Stomach (tissue), 9 donors: ENCODE results near the gene TUBA4B. TPM values are rescaled to one million over a fixed set of nuclear protein-coding genes. Genes with fewer than 3 reads are reported as not detected.

Experiments used
- DNase-seq, 2 donors: peaks; one replicate each; pipeline versions ENCODE4 v3.0.0 to v3.0.0-alpha.2; 2013 to 2019
- H3K27ac ChIP-seq, 5 donors: fragments of 200-600 bp in 4 of 5; sonication (generic) in 4 of 5; one replicate each; pipeline ENCODE4 v1.5.1; 2013 to 2019; ENCODE audit warnings: mild to moderate bottlenecking in 1 of 5, moderate library complexity in 1 of 5
- H3K27me3 ChIP-seq, 3 donors: fragments of 200-600 bp; sonication (generic); one replicate each; pipeline ENCODE4 v1.5.1; 2017 to 2019; ENCODE audit warnings: mixed run types in 1 of 3
- H3K36me3 ChIP-seq, 4 donors: fragments of 200-600 bp; sonication (generic); 1 replicate in 3 of 4; 2 replicates in 1 of 4; pipeline ENCODE4 v1.5.1; 2016 to 2019
- H3K4me1 ChIP-seq, 4 donors: fragments of 200-600 bp; sonication (generic); one replicate each; pipeline ENCODE4 v1.5.1; 2016 to 2019
- H3K4me3 ChIP-seq, 4 donors: fragments of 200-600 bp; sonication (generic) in 3 of 4; one replicate each; pipeline ENCODE4 v1.5.1; 2016 to 2019; ENCODE audit warnings: mild to moderate bottlenecking in 1 of 4
- H3K9me3 ChIP-seq, 4 donors: fragments of 200-600 bp; sonication (generic); one replicate each; pipeline ENCODE4 v1.5.1; 2016 to 2019
- CTCF ChIP-seq, 7 experiments: fragments of 450-650 bp in 4 of 7; fragments of 200-600 bp in 3 of 7; sonication (generic) in 3 of 7; IDR thresholded peaks; one replicate each; pipeline ENCODE4 v1.5.1; 2016 to 2019; ENCODE audit warnings: antibody characterized with exemption in 7 of 7, control low read depth in 2 of 7, mild to moderate bottlenecking in 1 of 7
- EP300 ChIP-seq: sonication (generic); formaldehyde crosslinking; IDR thresholded peaks from one replicate; pipeline ENCODE4 v1.6.1; 2017; ENCODE audit warnings: antibody characterized with exemption
- POLR2A ChIP-seq, 4 donors: fragments of 450-650 bp; IDR thresholded peaks; one replicate each; pipeline ENCODE4 v1.6.1; 2016; ENCODE audit warnings: antibody characterized with exemption in 4 of 4, control low read depth in 2 of 4, mild to moderate bottlenecking in 1 of 4, moderate library complexity in 1 of 4
- POLR2AphosphoS5 ChIP-seq, 3 donors: sonication (generic); formaldehyde crosslinking; IDR thresholded peaks; one replicate each; pipeline ENCODE4 v1.6.1; 2016; ENCODE audit warnings: antibody characterized with exemption in 3 of 3
- WGBS, 5 donors: extraction: QIAGEN DNeasy Blood & Tissue Kit in 3 of 5; methylation state at CpG; one replicate each; pipeline versions ENCODE4 v1.1.5 to v1.1.7; 2013 to 2018; 5-methylcytosine and 5-hydroxymethylcytosine counted together
- intact Hi-C: fragments of 100-400 bp; cut with DNase I; formaldehyde crosslinking; loops from one replicate; pipeline ENCODE4 v1.15.1; 2023; ENCODE audit warnings: low total_unique reads
- polyA plus RNA-seq, 3 donors: library from polyadenylated mRNA; stranded (reverse); fragments of 200-250 nt; gene quantifications; one replicate each; pipeline ENCODE4 v1.2.3, GENCODE V29; 2013
- total RNA-seq, 5 donors: library from RNA; depleted of rRNA; stranded (reverse); fragments of >200 nt; gene quantifications; one replicate each; pipeline versions ENCODE4 v1.1.0 to v1.2.3, GENCODE V29; 2014 to 2016
- donor health status: healthy with polysubstance abuse.
- donor health status: Bipolar disorder and iron deficiency.
- donor health status: healthy.

Gene TUBA4B
- total and polyA plus RNA-seq, 8 donors = not detected

GRCh38 chr2:219266886-219267285, 13.8 kb downstream of the TUBA4B start:
- peaks cover 0 to 6% (median 0%) of the 10 kb centered on the region in 4 donors for H3K4me1 ChIP-seq
- no peak for TF ChIP-seq EP300
- no peak for TF ChIP-seq CTCF (IDR thresholded peaks at IDR 0.05)
- no peak for TF ChIP-seq POLR2AphosphoS5 (IDR thresholded peaks at IDR 0.05)
- no peak for TF ChIP-seq POLR2A (IDR thresholded peaks at IDR 0.05)
- peaks cover 0 to 4% (median 0%) of the 10 kb centered on the region in 3 donors for H3K27me3 ChIP-seq
- 80 to 100% (median 87%) methylated on average over 1 of the region's 1 CpG for WGBS, 5 donors
- DNase-seq = no peak
- intact Hi-C loops = no loop called here
- no peaks in the 10 kb centered on the region for H3K36me3 ChIP-seq
- no peaks in the 10 kb centered on the region for H3K9me3 ChIP-seq
- no peak overlapping the region for H3K4me3 ChIP-seq
- no peak overlapping the region for H3K27ac ChIP-seq

GRCh38 chr2:219268294-219268693, 15.3 kb downstream of the TUBA4B start:
- no peak for DNase-seq
- H3K27me3 ChIP-seq = no peaks in the 10 kb centered on the region
- no peaks in the 10 kb centered on the region for H3K9me3 ChIP-seq
- no peaks in the 10 kb centered on the region for H3K36me3 ChIP-seq
- intact Hi-C loops = no loop called here
- peaks cover 0 to 6% (median 0%) of the 10 kb centered on the region in 4 donors for H3K4me1 ChIP-seq
- H3K27ac ChIP-seq = no peak overlapping the region
- no peak overlapping the region for H3K4me3 ChIP-seq
- 83 to 89% (median 89%) methylated on average over 2 of the region's 2 CpGs for WGBS, 5 donors
- no peak for TF ChIP-seq POLR2A (IDR thresholded peaks at IDR 0.05)
- no peak for TF ChIP-seq EP300
- no peak for TF ChIP-seq CTCF (IDR thresholded peaks at IDR 0.05)
- TF ChIP-seq POLR2AphosphoS5 (IDR thresholded peaks at IDR 0.05) = no peak

GRCh38 chr2:219269362-219270054, 16.5 kb downstream of the TUBA4B start:
- intact Hi-C loops = no loop called here
- H3K27ac ChIP-seq = no peak overlapping the region
- peak; percentile 61 to 73 for DNase-seq

GRCh38 chr2:219270055-219270372, 17.0 kb downstream of the TUBA4B start:
- H3K9me3 ChIP-seq = no peaks in the 10 kb centered on the region
- intact Hi-C loops = no loop called here
- peaks cover 0 to 6% (median 0%) of the 10 kb centered on the region in 4 donors for H3K4me1 ChIP-seq
- H3K27me3 ChIP-seq = no peaks in the 10 kb centered on the region
- no peak overlapping the region for H3K4me3 ChIP-seq
- no peak for DNase-seq
- H3K36me3 ChIP-seq = no peaks in the 10 kb centered on the region
- 82 to 93% (median 88%) methylated on average over 5 of the region's 5 CpGs for WGBS, 5 donors
- no peak overlapping the region for H3K27ac ChIP-seq
- TF ChIP-seq POLR2AphosphoS5 (IDR thresholded peaks at IDR 0.05) (no peak), CTCF (IDR thresholded peaks at IDR 0.05) (no peak), POLR2A (IDR thresholded peaks at IDR 0.05) (no peak), EP300 (no peak)

More at GRCh38 chr2:219269362-219270054, 16.5 kb downstream of the TUBA4B start:
- Histone ChIP-seq H3K36me3 (no peaks in the 10 kb centered on the region), H3K4me1 (peaks cover 0 to 6% (median 0%) of the 10 kb centered on the region in 4 donors), H3K9me3 (no peaks in the 10 kb centered on the region), H3K27me3 (no peaks in the 10 kb centered on the region), H3K4me3 (no peak overlapping the region)
- no peak for TF ChIP-seq CTCF (IDR thresholded peaks at IDR 0.05)
- no peak for TF ChIP-seq EP300
- TF ChIP-seq POLR2A (IDR thresholded peaks at IDR 0.05) = no peak
- TF ChIP-seq POLR2AphosphoS5 (IDR thresholded peaks at IDR 0.05) = no peak
- WGBS, 5 donors = 36 to 50% (median 44%) methylated on average over 6 to 8 of the region's 8 CpGs
